ENCODE measurements around the gene STX19.

The STX19 gene

GRCh38 chr3:94043285-94043684, 14.9 kb upstream of the STX19 start:
- in situ Hi-C loops (cut with MboI; ENCODE audit: low pct_unique_long_range_greater_than_20kb, low sequenced_read_pairs, unreplicated experiment) = no loop called here
- no peak for DNase-seq (ENCODE audit: low spot score)

DNA sequence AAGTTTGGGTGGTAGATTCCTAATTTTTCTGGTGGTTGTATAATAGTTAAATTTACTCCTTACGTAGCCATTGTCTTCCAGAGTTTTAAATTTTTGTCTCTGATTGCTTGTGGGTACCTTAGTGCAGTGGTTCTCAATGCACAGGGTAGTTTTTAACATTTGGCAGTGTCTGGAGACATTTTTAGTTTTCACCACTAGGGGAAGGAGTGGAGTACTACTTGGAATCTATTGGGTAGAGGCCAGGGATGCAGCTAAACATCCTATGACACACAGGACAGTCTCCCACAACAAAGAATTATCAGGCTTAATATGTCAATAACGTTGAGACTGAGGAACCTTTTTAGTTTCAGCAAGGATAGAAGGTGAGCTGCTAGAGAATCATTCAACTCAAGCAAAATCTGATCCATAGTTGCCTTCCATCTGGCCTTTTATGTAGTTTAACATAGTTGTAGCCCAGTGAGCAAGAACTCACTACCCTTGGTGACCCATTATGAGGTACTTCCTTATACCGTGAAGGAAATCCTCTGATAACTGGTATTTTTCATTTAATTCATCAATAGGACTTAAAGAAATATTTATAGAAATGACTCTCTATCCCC, 8.6 kb upstream of the STX19 start:
- DNase-seq (ENCODE audit: low spot score) = no peak
- TF ChIP-seq, protein P1, sequence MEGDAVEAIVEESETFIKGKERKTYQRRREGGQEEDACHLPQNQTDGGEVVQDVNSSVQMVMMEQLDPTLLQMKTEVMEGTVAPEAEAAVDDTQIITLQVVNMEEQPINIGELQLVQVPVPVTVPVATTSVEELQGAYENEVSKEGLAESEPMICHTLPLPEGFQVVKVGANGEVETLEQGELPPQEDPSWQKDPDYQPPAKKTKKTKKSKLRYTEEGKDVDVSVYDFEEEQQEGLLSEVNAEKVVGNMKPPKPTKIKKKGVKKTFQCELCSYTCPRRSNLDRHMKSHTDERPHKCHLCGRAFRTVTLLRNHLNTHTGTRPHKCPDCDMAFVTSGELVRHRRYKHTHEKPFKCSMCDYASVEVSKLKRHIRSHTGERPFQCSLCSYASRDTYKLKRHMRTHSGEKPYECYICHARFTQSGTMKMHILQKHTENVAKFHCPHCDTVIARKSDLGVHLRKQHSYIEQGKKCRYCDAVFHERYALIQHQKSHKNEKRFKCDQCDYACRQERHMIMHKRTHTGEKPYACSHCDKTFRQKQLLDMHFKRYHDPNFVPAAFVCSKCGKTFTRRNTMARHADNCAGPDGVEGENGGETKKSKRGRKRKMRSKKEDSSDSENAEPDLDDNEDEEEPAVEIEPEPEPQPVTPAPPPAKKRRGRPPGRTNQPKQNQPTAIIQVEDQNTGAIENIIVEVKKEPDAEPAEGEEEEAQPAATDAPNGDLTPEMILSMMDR (IDR thresholded peaks at IDR 0.05; ENCODE audit: extremely low read depth, insufficient read depth, missing control alignments) = peak; percentile 41
- in situ Hi-C loops (cut with MboI; ENCODE audit: low pct_unique_long_range_greater_than_20kb, low sequenced_read_pairs, unreplicated experiment) = no loop called here

More at GRCh38 chr3:94043285-94043684, 14.9 kb upstream of the STX19 start:
- TF ChIP-seq, protein P1 (IDR thresholded peaks at IDR 0.05; ENCODE audit: extremely low read depth, insufficient read depth, missing control alignments) = no peak

DNA sequence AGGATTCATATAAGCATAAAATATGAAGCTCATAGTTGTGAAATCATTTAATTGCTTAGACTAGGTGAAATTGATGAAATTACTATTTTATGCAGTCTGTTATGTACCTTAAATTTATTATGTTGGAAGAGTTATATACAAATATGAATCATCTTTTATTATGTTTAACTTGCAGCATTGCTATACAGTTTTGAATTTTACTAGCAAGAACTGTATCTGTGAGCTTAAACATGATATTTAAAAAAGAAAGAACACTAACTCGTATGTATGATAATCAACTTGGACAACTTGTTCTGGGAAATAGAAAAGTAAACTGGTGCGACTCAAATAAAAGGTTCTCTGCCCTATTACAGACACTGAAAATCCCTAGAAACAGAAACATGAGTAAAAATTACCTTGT, 1.8 kb downstream of the STX19 start:
- in situ Hi-C loops (cut with MboI; ENCODE audit: low pct_unique_long_range_greater_than_20kb, low sequenced_read_pairs, unreplicated experiment) = no loop called here
- TF ChIP-seq, protein P1 (IDR thresholded peaks at IDR 0.05; ENCODE audit: extremely low read depth, insufficient read depth, missing control alignments) = no peak

DNA sequence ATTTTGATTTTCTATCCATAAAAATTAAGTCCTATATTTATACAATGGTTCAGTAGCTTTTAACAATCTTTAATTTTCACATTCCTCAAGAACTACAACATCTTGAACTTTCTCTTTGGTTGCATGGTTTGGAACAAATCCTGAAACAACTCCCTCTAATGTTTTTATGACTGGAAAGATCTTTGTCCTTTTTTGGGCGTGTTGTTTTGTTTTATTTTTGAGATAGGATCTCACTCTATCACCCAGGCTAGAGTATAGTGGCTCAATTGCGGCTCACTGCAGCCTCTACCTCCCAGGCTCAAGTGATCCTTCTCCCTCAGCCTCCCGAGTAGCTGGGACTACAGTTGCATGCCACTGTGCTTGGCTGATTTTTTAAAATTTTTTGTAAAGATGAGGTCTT, 4.0 kb downstream of the STX19 start:
- DNase-seq (ENCODE audit: low spot score) = no peak
- in situ Hi-C loops (cut with MboI; ENCODE audit: low pct_unique_long_range_greater_than_20kb, low sequenced_read_pairs, unreplicated experiment) = no loop called here
- TF ChIP-seq, protein P1 (IDR thresholded peaks at IDR 0.05; ENCODE audit: extremely low read depth, insufficient read depth, missing control alignments) = no peak

More for the DNA sequence above, 1.8 kb downstream of the STX19 start:
- no peak for DNase-seq (ENCODE audit: low spot score)

DNA sequence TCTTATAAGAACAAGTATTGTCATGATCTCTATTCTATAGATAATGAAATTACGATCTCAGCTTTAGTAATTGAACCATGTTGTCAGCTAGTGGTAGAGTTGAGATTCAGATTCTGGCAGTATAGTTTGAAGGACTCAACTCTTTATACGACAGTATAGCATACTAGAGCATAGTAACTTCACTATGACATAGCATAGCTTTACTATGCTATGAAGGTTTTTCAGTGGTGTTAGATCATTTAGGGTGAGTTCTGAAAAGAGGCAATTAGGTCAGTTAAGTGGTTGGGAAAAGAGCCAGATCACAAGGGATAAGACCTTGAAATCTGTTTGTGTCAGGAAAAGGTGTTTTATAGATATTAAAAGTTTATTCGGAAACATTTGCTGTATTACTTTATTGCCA, 8.1 kb downstream of the STX19 start:
- DNase-seq (ENCODE audit: low spot score) = no peak
- TF ChIP-seq, protein P1 (IDR thresholded peaks at IDR 0.05; ENCODE audit: extremely low read depth, insufficient read depth, missing control alignments) = no peak
- in situ Hi-C loops (cut with MboI; ENCODE audit: low pct_unique_long_range_greater_than_20kb, low sequenced_read_pairs, unreplicated experiment) = no loop called here

- no peak for DNase-seq (ENCODE audit: low spot score)
- TF ChIP-seq, protein P1 (IDR thresholded peaks at IDR 0.05; ENCODE audit: extremely low read depth, insufficient read depth, missing control alignments) = no peak
- in situ Hi-C loops (cut with MboI; ENCODE audit: low pct_unique_long_range_greater_than_20kb, low sequenced_read_pairs, unreplicated experiment) = no loop called here
These were observed 8.7 kb downstream of the STX19 start for GRCh38 chr3:94019659-94020058.

Measured in GM13977 (cell line).